ENCODE measurements around the gene CISH.

DNA sequence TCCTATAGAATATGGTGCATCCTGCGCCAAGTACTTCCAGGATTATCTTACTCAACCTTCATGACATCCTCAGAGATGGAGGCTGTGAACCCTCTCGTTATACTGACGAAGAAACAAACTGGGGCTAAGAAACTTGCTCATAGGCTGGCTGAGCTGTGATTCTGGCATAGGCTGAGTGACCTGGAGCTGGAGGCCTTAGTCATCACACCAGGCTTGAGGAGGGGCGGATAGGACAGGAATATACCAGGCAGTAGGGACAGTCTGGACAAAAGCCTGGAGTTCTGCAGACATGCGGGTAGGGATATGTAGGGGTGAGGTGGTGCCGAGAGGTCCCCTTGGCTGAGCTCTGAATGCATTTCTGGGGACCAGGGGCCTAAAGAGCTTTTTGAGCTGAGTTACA, 24.2 kb downstream of the CISH start:
- TF ChIP-seq, protein P1, sequence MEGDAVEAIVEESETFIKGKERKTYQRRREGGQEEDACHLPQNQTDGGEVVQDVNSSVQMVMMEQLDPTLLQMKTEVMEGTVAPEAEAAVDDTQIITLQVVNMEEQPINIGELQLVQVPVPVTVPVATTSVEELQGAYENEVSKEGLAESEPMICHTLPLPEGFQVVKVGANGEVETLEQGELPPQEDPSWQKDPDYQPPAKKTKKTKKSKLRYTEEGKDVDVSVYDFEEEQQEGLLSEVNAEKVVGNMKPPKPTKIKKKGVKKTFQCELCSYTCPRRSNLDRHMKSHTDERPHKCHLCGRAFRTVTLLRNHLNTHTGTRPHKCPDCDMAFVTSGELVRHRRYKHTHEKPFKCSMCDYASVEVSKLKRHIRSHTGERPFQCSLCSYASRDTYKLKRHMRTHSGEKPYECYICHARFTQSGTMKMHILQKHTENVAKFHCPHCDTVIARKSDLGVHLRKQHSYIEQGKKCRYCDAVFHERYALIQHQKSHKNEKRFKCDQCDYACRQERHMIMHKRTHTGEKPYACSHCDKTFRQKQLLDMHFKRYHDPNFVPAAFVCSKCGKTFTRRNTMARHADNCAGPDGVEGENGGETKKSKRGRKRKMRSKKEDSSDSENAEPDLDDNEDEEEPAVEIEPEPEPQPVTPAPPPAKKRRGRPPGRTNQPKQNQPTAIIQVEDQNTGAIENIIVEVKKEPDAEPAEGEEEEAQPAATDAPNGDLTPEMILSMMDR (conservative IDR thresholded peaks at IDR 0.05), result no peak
- no peak for TF ChIP-seq EZH2 (IDR thresholded peaks at IDR 0.05; ENCODE audit: low read depth)
